Small intestine (tissue), 7 donors: ENCODE data around the gene FAM167B. TPM values are rescaled to one million over a fixed set of nuclear protein-coding genes. Genes with fewer than 3 reads are reported as not detected.
A peak's percentile ranks its signal among the peaks of the same experiment; 100 is the strongest.

Source experiments
- DNase-seq, 2 donors: peaks; one replicate each; pipeline versions ENCODE4 v3.0.0 to v3.0.0-alpha.2; 2013
- FAIRE-seq: peaks from 2 replicates; lab custom pipeline; 2012; peaks lifted over from hg19 to GRCh38; lab: Jason Lieb, UNC
- H3K27ac ChIP-seq, 3 donors: one replicate each; pipeline ENCODE4 v1.5.1; 2013; ENCODE audit warnings: low read length in 2 of 3, mild to moderate bottlenecking in 2 of 3, control low read depth in 1 of 3, inconsistent platforms in 1 of 3, low read depth in 1 of 3, moderate library complexity in 1 of 3
- H3K27me3 ChIP-seq, 3 donors: one replicate each; pipeline ENCODE4 v1.6.1; 2013; ENCODE audit warnings: low read length in 3 of 3, inconsistent platforms in 1 of 3; ENCODE audit not compliant: control insufficient read depth in 3 of 3, insufficient read depth in 3 of 3
- H3K36me3 ChIP-seq, 3 donors: one replicate each; pipeline ENCODE4 v1.6.1; 2013; ENCODE audit warnings: low read length in 3 of 3, inconsistent platforms in 1 of 3, low read depth in 1 of 3, mild to moderate bottlenecking in 1 of 3, moderate library complexity in 1 of 3; ENCODE audit not compliant: control insufficient read depth in 3 of 3, insufficient read depth in 2 of 3
- H3K4me1 ChIP-seq, 3 donors: one replicate each; pipeline ENCODE4 v1.6.1; 2013; ENCODE audit warnings: low read length in 2 of 3, inconsistent platforms in 1 of 3, low read depth in 1 of 3, mild to moderate bottlenecking in 1 of 3, moderate library complexity in 1 of 3; ENCODE audit not compliant: control insufficient read depth in 3 of 3, insufficient read depth in 2 of 3
- H3K4me3 ChIP-seq, 3 donors: one replicate each; pipeline ENCODE4 v1.5.1; 2013; ENCODE audit warnings: low read length in 3 of 3, control low read depth in 1 of 3, inconsistent platforms in 1 of 3, low read depth in 1 of 3, mild to moderate bottlenecking in 1 of 3, moderate library complexity in 1 of 3
- H3K9me3 ChIP-seq, 2 donors: one replicate each; pipeline ENCODE4 v1.6.1; 2013; ENCODE audit warnings: low read depth in 1 of 2, low read length in 1 of 2; ENCODE audit not compliant: control insufficient read depth in 2 of 2, insufficient read depth in 1 of 2
- WGBS, 3 donors: extraction: QIAGEN DNeasy Blood & Tissue Kit; methylation state at CpG; one replicate each; pipeline ENCODE4 v1.1.7; 2013; 5-methylcytosine and 5-hydroxymethylcytosine counted together
- polyA plus RNA-seq, 4 donors: library from polyadenylated mRNA; stranded (reverse) in 3 of 4; unstranded in 1 of 4; fragments of 200-250 nt in 3 of 4; fragments of 120-200 nt in 1 of 4; gene quantifications; one replicate each; pipeline versions ENCODE4 v1.2.1 to v1.2.3, GENCODE V29; 2013
- donor health status: healthy with polysubstance abuse.
- donor health status: control.
- donor health status: control.
- donor health status: Bipolar disorder and iron deficiency.
- donor health status: healthy.

The FAM167B gene
- polyA plus RNA-seq, 4 donors: 1.4 to 6.4 (median 2.6) TPM

- no peaks in the 10 kb centered on the region for H3K27me3 ChIP-seq
- no peaks in the 10 kb centered on the region for H3K4me1 ChIP-seq
- DNase-seq: no peak
- no peak for FAIRE-seq
- WGBS, 3 donors: 83 to 86% (median 84%) methylated on average over 8 of the region's 8 CpGs
- no peaks in the 10 kb centered on the region for H3K9me3 ChIP-seq
- no peak overlapping the region for H3K4me3 ChIP-seq
- no peak overlapping the region for H3K27ac ChIP-seq
- H3K36me3 ChIP-seq: peaks cover 3 to 49% (median 15%) of the 10 kb centered on the region in 3 donors
These were observed 14.3 kb upstream of the FAM167B start for GRCh38 chr1:32232558-32233304.

- Histone ChIP-seq H3K27ac (no peak overlapping the region), H3K27me3 (no peaks in the 10 kb centered on the region), H3K36me3 (peaks cover 3 to 34% (median 13%) of the 10 kb centered on the region in 3 donors), H3K4me3 (no peak overlapping the region), H3K9me3 (no peaks in the 10 kb centered on the region), H3K4me1 (peaks cover 0 to 5% (median 0%) of the 10 kb centered on the region in 3 donors)
- WGBS, 3 donors: 88 to 91% (median 89%) methylated on average over 7 of the region's 7 CpGs
- no peak for FAIRE-seq
- DNase-seq: no peak
These were observed 12.2 kb upstream of the FAM167B start for GRCh38 chr1:32234792-32235191.

- 21 to 51% (median 36%) methylated on average over 4 of the region's 4 CpGs for WGBS, 3 donors
- Histone ChIP-seq H3K27ac (peak overlapping the region in 1 of 3 donors; percentile 47), H3K36me3 (peaks cover 0 to 7% (median 3%) of the 10 kb centered on the region in 3 donors), H3K4me1 (peaks cover 0 to 21% (median 0%) of the 10 kb centered on the region in 3 donors), H3K9me3 (no peaks in the 10 kb centered on the region), H3K4me3 (no peak overlapping the region), H3K27me3 (no peaks in the 10 kb centered on the region)
- peak in 1 of 2 donors; percentile 36 for DNase-seq
- no peak for FAIRE-seq
These were observed 7.7 kb upstream of the FAM167B start for GRCh38 chr1:32239337-32239736.

GRCh38 chr1:32239790-32240139 lies 7.3 kb upstream of the FAM167B start:
- H3K27ac ChIP-seq: peak overlapping the region in 1 of 3 donors; percentile 47
- 57 to 68% (median 63%) methylated on average over 19 to 20 of the region's 20 CpGs for WGBS, 3 donors
- no peaks in the 10 kb centered on the region for H3K9me3 ChIP-seq
- DNase-seq (no peak), FAIRE-seq (no peak)
- H3K27me3 ChIP-seq: no peaks in the 10 kb centered on the region
- peaks cover 0 to 3% (median 2%) of the 10 kb centered on the region in 3 donors for H3K36me3 ChIP-seq
- peak overlapping the region in 1 of 3 donors; percentile 65 for H3K4me3 ChIP-seq
- peaks cover 0 to 21% (median 0%) of the 10 kb centered on the region in 3 donors for H3K4me1 ChIP-seq

GRCh38 chr1:32240140-32240951 lies 6.7 kb upstream of the FAM167B start:
- DNase-seq: peak; percentile 48 to 84
- no peak for FAIRE-seq
- Histone ChIP-seq H3K27me3 (no peaks in the 10 kb centered on the region), H3K9me3 (no peaks in the 10 kb centered on the region), H3K4me3 (peak overlapping the region; percentile 48 to 67 (median 65)), H3K27ac (peak overlapping the region in 2 of 3 donors; percentile 49 to 80), H3K36me3 (peaks cover 0 to 3% (median 0%) of the 10 kb centered on the region in 3 donors), H3K4me1 (peaks cover 0 to 21% (median 0%) of the 10 kb centered on the region in 3 donors)
- 3 to 5% (median 4%) methylated on average over 51 to 62 of the region's 62 CpGs for WGBS, 3 donors

GRCh38 chr1:32241001-32241763 lies 5.8 kb upstream of the FAM167B start:
- H3K9me3 ChIP-seq: no peaks in the 10 kb centered on the region
- 1 to 3% (median 2%) methylated on average over 54 to 55 of the region's 55 CpGs for WGBS, 3 donors
- no peaks in the 10 kb centered on the region for H3K36me3 ChIP-seq
- peak overlapping the region; percentile 48 to 67 (median 65) for H3K4me3 ChIP-seq
- peak overlapping the region; percentile 49 to 80 (median 59) for H3K27ac ChIP-seq
- DNase-seq: peak; percentile 40 to 75
- H3K27me3 ChIP-seq: no peaks in the 10 kb centered on the region
- no peak for FAIRE-seq
- peaks cover 0 to 21% (median 0%) of the 10 kb centered on the region in 3 donors for H3K4me1 ChIP-seq

- WGBS, 3 donors: 34 to 51% (median 45%) methylated on average over 7 of the region's 7 CpGs
- peaks cover 0 to 21% (median 5%) of the 10 kb centered on the region in 3 donors for H3K4me1 ChIP-seq
- no peak overlapping the region for H3K4me3 ChIP-seq
- peak overlapping the region in 1 of 3 donors; percentile 48 for H3K27ac ChIP-seq
- H3K9me3 ChIP-seq: no peaks in the 10 kb centered on the region
- DNase-seq (no peak), FAIRE-seq (no peak)
- H3K27me3 ChIP-seq: no peaks in the 10 kb centered on the region
- no peaks in the 10 kb centered on the region for H3K36me3 ChIP-seq
These were observed 4.6 kb upstream of the FAM167B start for GRCh38 chr1:32242341-32242851.
